Amniotic stem cell (primary cell): Measurements from ENCODE around the gene HDGFL2.

Experiments used
- DNase-seq: peaks from one replicate; lab custom pipeline; 2025; lab: John Stamatoyannopoulos, UW

HDGFL2 gene

DNA sequence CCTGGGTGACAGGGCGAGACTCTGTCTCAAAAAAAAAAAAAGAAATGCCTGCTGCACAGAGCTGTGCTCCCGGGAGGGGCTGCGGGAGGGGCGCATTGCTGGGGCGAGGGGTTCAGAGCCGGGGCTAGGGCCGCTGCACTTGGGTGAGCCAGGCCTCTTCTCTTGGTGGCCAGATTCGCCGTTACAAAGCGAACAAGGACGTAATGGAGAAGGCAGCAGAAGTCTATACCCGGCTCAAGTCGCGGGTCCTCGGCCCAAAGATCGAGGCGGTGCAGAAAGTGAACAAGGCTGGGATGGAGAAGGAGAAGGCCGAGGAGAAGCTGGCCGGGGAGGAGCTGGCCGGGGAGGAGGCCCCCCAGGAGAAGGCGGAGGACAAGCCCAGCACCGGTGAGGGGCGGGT is 27.2 kb downstream of the HDGFL2 start:
- no peak for DNase-seq

DNA sequence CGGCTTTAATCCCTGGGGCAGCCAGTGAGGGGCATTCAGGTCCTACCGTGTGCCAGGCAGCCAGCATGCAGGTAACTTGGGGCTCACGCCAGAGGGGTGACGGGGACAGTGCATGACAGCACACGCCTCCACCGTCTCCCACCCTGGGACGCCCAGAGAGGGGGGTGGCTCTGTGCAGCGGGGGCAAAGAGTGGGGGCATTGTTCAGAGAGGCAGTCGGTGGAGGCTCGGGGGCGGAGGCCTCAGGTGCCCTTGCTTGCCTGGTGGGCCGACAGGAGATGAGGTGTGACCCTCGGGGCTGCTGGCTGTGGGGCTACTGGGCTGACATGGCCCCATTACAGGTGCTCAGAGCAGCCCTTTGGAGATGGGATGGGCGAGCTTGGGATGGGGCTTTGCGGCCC is 27.8 kb downstream of the HDGFL2 start:
- no peak for DNase-seq

DNA sequence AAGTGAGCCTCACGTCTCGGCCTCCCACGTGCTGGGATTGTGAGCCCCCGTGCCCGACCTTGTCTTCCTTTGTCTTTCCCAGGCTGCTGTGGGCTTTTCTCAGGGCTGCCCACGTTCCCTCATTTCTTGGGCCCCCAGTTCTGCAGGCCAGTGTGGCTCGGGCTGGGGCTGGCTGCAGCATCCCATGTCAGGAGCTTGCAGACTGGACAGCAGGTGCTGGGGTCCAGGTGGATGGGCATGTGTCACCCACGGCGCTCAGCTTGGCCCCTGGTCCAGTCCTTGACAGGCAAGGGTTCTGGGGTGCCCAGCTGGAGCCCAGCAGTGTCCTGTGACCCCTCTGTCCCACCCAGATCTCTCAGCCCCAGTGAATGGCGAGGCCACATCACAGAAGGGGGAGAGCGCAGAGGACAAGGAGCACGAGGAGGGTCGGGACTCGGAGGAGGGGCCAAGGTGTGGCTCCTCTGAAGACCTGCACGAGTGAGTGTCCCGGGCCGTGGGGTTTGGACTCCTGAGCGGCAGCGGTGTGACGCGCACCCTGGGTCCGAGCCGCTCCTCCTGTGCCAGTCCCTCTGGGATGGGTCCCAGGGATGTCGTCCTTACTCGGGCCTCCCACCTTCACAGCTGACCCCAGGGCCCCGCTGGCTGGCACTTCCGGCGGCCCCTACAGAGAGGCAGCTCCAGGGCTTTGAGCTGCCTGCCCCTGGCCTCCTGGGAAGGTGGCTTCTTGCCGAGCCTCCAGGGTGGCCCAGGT is 28.9 kb downstream of the HDGFL2 start:
- no peak for DNase-seq

DNA sequence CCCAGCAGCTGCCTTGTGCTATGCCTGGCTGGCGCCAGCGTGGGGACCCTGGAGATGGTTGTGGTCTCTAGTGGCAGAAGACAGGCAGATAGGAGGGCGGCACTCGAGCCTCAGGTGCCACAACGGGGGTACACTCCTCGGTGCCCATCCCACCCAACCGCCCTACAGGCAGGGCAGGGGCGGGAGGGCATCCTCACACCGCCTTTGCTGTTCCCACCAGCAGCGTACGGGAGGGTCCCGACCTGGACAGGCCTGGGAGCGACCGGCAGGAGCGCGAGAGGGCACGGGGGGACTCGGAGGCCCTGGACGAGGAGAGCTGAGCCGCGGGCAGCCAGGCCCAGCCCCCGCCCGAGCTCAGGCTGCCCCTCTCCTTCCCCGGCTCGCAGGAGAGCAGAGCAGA is 29.6 kb downstream of the HDGFL2 start:
- no peak for DNase-seq

DNA sequence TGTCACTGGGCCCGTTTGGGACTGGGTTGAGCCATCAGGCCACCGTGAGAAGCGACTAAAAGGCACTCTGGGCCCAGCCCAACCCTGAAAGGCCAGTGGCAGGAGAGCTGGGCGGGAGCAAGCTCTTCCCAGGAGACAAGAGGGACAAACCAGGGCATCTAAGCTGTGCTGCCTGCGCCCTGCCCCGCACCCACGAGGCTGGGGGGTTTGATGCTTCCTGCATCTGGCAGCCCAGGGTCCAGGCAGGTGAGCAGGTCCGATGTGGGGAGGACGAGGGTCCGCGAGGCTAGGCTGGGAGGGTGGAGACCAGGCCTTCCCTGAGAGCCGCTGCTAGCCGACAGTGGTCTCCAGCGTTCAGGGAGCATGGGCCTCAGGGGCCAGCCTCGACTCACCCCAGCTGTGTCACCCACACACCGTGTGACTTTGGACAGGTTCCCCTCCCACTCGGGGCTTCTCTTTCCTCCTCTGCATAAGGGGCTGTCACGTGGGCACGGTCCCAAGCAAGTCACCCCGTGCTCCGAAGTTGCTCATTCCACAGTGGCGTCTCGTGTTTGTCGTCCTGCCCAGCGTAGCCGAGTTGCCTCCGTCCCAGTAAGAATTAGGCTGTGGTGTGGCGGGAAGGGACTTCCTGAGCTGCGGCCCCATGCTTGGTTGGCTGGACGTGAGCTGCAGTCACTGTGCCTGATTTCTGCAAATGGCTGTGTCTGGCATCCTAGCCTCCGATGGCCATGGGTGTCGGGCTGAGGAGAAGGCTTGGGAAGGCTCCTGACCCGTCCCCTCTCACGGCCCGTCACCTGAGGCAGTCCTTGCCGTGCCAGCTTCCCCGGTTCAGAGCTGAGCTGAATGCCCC is 30.4 kb downstream of the HDGFL2 start:
- no peak for DNase-seq

DNA sequence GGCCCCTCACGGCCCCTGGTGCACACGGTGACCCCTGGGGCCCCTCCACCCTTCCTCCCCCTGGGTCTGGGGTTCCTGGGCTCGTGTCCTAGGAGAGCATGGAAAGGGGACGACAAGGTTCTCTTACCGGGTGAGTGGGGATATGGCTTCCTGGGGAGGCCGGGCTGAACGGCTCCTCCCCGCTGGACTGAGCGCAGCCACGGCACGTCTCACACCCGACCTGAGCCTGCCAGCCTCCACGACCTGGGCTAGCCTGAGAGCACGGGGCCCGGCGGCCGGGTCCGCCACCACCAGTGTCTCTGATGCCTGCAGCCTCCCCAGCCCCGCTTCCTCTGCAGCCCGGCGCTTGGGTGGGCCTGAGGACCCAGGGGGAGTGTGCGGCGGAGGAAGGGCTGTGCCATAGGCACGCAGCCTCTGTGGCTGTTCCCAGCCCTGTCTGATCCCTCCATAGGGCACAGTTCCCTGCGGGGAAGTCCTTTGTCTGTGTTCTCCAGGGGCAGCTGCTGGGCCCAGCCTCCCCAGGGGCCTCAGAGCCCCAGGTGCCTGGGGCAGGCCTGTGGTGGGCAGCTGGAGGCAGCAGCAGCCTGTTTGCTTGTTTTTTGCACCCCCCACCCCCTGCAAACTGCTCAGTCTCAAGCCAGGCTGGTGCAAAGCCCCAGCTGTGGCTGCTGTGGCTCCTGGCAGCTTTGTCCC is 31.2 kb downstream of the HDGFL2 start:
- no peak for DNase-seq

DNA sequence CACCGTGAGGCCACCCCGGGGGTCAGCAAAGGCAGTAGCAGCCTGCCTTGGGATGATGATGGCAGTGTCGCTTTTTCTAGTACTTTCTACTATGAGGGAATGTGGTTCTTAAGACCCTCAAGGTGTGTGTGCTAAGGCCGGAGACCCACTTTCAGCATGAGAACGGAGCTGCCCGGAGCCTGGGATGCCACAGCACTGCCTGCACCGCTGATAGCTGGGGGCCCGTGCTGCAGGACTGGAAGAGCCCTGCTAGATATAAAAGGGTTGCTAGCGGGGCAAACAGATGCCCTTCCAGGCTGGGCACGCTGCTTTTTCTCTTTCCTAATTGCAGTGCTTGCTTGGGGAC is 31.7 kb downstream of the HDGFL2 start:
- no peak for DNase-seq

DNA sequence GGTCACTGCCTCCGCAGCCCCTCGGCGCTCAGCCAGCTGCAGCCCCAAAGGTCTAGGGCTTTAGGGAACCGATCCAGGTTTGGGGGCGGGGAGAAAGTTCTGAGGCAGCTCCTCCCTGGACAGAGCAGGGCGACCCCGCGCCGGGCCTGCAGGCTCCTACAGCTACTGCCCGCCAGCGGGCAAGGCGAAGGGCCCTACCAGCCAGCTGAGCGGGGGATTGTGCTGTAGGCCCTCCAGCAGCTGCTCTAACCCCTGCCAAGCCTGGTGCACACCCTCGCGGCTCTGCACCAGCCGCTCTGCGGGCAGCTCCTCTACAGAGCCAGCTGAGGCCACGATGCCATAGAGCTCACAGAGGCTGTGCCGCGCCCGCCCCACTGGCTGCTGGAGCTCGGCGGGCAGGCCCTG is 32.2 kb downstream of the HDGFL2 start:
- DNase-seq: no peak

DNA sequence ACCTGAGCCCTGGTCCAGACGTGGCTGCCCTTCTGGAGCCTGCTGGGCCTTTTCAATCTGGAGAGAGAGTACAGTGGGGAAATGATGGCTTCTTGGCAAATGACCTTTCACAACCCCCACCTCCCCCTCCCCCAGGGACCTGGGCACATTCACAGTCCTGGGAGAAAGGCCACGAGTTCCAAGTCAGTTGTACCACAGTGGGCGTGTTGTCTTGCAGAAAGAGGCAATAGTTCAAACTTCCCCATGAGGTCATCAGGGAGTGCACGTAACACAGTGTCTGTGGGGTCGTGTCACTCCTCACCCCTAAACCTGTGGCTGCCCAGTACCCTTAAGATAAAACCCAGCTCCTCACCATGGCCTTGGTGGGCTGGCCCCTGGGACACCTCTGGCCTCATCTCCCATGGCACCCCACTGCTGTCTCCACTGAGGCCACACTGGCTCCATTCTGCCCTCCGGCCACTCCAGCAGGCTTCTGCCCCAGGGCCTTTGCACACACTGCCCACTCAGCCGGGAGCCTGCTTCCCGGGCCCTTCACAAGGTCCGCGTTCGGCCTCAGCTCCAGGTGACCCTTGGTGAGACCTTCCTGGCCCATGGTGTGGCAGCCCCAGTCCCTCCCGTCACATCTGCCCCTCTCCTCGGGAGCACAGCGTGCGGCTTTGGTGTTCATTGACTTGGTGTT is 32.9 kb downstream of the HDGFL2 start:
- DNase-seq: no peak

DNA sequence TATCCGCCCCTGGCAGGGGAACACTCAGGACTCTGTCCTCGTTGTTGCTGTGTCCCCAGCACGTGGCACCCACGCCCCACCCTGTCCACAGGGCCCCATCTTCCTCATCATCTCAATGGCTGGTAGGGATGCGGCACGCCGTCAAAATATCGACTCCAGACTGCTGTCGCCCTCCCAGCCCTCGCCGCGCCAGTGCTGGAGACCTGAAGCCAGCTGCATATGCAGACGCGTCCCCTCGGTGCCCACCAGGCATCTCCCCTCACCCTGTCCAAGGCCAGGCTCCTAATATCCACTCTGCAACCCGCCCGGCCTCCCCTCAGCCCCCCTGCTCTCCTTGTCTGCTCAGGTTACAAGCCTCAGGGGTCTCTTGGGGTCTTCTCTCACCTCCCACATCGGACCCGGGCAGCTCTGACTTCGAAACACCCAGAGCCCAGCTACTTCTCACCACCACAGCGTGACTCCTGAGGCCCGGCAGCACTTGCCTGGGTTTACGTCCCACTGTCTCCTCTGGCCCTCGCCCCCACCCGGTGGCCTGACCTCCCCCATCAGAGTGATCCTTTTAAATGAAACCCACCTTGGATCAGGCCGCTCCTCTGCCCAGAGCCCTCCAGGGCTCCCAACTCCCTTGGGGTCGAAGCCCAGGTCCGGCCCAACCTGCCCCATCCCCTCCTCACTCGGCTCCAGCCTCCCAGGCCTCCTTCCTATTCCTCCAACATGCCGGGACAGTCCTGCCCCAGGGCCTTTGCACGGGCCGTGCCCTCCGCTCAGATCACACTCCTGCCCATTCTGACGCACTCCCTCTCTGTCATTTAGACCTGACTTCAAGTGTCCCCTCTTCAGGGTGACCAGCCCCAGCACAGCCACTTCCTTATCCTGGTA is 33.7 kb downstream of the HDGFL2 start:
- no peak for DNase-seq

DNA sequence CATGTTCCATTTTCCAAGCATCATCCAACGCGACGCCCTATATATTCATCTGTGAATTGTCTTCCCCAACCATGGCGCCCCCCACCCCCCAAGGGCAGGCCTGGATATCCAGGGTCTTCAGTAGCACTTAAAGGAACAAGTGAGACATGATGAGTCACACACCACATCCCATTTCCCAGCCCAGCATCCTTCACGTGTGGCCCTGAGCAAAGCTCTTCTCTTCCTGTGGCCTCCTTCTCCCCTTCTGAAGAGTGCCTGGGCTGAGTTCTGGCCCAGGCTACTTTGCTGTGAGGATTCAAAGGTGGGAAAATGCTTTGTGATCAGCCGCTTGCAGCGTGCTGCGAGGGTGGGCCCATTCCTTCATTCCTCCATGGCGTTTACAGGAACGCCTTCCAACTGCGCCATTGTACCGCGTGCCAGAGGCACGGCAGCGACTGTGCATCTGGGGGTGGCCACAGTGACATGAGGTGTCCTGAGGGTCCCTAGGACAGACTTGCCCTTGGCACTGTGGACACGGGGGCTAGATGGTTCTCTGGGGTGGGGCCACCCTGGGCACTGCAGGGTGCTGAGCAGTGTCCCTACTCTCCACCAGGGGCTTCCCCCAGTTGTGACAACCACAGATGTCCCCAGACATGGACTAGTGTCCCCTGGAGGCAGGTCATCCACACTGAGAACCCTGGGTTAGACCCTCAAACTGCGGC is 34.5 kb downstream of the HDGFL2 start:
- no peak for DNase-seq

DNA sequence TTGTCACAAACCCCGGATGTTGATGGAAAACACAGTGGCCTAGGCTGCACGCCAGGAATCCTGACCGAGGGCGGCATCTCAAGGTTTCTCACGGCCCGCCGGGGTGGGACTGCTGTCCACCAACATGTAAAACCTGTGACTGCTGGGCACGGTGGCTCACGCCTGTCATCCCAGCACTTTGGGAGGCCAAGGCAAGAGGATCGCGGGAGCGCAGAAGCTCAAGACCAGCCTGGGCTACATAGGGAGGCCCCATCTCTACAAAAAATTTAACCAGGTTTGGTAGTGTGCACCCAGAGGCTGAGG is 35.0 kb downstream of the HDGFL2 start:
- no peak for DNase-seq

DNA sequence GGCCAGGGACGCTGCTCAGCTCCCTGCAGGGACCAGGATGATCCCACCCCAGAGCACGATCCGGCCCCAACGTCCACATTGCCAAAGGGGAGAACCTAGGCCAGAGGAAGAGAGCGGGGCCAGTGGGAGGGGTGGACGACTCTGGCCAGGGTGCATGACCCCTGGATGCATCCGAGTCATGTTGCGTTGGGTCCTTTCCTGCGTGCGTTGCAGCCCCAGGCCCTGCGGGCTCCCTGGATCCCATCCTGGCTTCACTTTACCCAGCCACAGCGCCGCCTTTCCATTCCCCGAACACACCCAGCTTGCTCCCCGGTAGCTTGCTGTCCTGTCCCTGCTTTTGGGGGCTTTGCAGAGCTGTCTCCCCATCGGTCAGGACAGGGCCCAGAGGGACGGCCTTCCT is 35.7 kb downstream of the HDGFL2 start:
- DNase-seq: no peak

DNA sequence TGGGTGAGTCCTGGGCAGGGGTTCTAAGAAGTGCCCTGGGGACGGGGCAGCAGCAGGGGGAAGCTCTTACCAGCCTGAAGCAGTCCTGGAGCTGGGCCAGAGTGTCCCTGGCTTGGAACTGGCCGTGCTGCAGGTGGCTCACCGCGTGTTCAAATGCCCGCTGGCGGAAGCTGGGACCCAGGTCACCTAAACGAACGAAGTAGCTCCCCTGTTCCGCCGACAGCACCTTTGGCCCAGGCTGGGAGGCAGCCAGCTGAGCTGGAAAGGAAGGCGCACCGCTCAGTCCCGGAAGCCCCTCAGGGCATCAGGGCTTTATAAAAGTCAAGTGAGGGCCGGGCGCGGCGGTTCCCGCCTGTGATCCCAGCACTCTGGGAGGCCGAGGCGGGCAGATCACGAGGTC is 36.6 kb downstream of the HDGFL2 start:
- DNase-seq: no peak

DNA sequence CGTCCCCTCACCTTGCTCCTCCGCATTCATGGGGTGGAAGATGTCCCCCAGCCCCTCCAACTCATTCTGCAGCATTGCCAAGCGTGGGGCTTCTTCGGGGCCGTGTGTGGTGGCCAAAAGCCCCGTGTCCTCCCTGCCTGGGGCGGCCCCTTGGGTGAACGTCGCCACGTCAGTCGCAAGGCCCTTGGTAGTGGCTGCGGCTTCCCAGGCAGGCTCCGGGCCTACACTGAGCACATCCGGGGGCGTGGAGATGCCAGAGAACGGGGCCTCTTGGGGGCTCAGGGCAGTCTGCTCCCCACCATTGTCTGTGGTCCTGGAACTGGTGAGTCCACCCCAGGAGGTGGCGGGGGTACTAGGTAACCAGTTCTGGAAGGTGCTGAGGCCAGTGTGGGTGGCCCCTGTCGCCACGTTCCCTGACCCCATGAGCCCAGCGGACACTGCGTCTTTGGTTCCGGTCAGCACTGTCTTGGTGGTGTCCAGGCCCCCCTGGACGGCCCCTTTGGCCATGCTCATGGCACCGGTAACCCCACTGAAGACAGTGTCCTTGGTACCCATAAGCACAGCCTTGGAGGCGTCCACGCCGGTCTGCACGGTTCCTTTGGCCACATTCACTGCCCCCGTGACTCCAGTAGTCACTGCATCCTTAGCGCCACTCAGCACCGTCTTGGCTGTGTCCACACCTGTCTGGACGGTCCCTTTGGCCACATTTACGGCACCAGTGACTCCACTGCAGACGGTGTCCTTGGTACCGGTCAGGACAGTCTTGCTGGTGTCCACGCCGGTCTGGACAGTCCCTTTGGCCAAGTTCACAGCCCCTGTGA is 38.5 kb downstream of the HDGFL2 start:
- DNase-seq: no peak

DNA sequence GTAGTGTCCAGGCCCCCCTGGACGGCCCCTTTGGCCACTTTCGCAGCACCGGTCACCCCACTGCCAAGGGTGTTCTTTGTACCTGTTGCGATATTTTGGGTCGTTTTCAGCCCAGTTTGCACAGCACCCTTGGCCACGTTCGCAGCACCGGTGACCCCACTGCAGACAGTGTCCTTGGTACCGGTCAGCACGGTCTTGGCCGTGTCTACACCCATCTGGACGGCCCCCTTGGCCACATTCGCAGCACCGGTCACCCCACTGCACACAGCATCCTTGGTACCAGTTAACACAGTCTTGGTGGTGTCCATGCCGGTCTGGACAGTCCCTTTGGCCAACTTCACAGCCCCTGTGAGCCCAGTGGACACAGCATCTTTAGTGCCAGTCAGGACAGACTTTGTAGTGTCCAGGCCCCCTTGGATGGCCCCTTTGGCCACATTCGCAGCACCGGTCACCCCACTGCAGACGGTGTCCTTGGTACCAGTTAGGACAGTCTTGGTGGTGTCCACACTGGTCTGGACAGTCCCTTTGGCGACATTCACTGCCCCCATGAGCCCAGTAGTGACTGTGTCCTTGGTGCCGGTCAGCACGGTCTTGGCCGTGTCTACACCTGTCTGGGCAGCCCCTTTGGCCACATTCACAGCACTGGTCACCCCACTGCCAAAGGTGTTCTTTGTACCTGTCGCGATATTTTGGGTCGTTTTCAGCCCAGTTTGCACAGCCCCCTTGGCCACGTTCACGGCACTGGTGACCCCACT is 39.4 kb downstream of the HDGFL2 start:
- DNase-seq: no peak

DNA sequence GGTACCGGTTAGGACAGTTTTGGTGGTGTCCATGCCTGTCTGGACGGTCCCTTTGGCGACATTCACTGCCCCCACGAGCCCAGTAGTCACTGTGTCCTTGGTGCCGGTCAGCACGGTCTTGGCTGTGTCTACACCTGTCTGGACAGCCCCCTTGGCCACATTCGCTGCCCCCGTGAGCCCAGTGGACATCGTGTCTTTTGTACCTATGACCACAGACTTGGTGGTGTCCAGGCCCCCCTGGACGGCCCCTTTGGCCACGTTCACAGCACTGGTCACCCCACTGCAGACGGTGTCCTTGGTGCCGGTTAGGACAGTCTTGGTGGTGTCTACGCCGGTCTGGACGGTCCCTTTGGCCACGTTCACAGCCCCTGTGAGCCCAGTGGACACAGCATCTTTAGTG is 40.0 kb downstream of the HDGFL2 start:
- DNase-seq: no peak

DNA sequence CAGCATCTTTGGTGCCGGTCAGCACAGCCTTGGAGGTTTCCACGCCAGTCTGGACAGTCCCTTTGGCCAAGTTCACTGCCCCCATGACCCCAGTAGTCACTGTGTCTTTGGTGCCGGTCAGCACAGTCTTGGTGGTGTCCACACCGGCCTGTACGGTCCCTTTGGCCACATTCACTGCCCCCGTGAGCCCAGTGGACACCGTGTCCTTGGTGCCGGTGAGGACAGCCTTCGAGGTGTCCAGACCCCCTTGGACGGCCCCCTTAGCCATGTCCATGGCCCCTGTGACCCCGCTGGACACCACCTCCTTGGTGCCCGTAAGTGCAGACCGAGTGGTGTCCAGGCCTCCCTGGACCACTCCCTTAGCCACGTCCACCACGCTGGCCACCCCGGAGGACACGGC is 41.2 kb downstream of the HDGFL2 start:
- DNase-seq: no peak

DNA sequence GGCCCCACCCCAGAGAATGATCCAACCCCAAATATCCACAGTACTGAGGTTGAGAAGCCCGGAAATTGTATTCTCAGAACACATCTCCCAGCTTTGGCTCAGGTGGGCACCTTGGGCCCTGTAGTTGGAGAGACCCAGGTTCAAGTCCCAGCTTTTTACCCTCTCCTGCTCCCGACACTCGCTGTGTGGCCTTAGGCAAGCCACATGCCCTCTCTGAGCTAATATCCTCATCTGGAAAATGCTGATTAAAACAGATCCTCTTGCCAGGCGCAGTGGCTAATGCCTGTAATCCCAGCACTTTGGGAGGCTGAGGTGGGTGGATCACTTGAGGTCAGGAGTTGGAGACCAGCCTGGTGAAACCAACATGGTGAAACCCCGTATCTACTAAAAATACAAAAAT is 43.6 kb downstream of the HDGFL2 start:
- no peak for DNase-seq
